OCI-LY7 (cell line): Measurements from ENCODE around the gene PGAP3. TPM values are rescaled to one million over a fixed set of nuclear protein-coding genes. Genes with fewer than 3 reads are reported as not detected.

Experiments
- BruUV-seq: library from RNA; stranded (reverse); fragments of 400-500 nt; replicated peaks from 2 replicates; lab custom pipeline; 2021; lab: Mats Ljungman, UMichigan
- CTCF ChIA-PET: fragments of 300-600 bp; sonication (Branson Sonifier 250); formaldehyde crosslinking; loops from one replicate; lab custom pipeline; 2022; ENCODE audit warnings: antibody characterized with exemption; ENCODE audit not compliant: unreplicated experiment; lab: Charles Lee
- POLR2A ChIA-PET: fragments of 300-600 bp; sonication (Branson Sonifier 250); formaldehyde crosslinking; loops from one replicate; lab custom pipeline; 2022; ENCODE audit warnings: antibody characterized with exemption; lab: Charles Lee
- DNase-seq: peaks from one replicate; pipeline ENCODE4 v3.0.0-alpha.2; 2015; ENCODE audit warnings: low spot score
- H2AFZ ChIP-seq: fragments of 200-600 bp; sonication (generic), shearing (Covaris generic); 2 replicates; pipeline ENCODE4 v1.6.1; 2014; ENCODE audit warnings: mild to moderate bottlenecking, antibody characterized with exemption, low read length, moderate library complexity
- H3K27ac ChIP-seq: fragments of 200-600 bp; sonication (generic); 2 replicates; pipeline ENCODE4 v1.5.1; 2014; ENCODE audit warnings: mixed run types, low read depth, mild to moderate bottlenecking, moderate library complexity, low read length, inconsistent platforms; ENCODE audit not compliant: poor library complexity, severe bottlenecking
- H3K36me3 ChIP-seq: fragments of 200-600 bp; sonication (generic); 2 replicates; pipeline ENCODE4 v1.6.1; 2014; ENCODE audit warnings: mild to moderate bottlenecking, antibody characterized with exemption, low read length, moderate library complexity, mixed read lengths; ENCODE audit not compliant: insufficient read depth
- H3K4me1 ChIP-seq: fragments of 200-600 bp; sonication (generic); 2 replicates; pipeline ENCODE4 v1.5.1; 2014; ENCODE audit warnings: mild to moderate bottlenecking, low read length; ENCODE audit not compliant: insufficient read depth, poor library complexity, severe bottlenecking
- H3K4me2 ChIP-seq: fragments of 200-600 bp; sonication (generic); 2 replicates; pipeline ENCODE4 v1.6.1; 2014; ENCODE audit warnings: mild to moderate bottlenecking, low read length
- H3K4me3 ChIP-seq: fragments of 200-600 bp; sonication (generic); 2 replicates; pipeline ENCODE4 v1.5.1; 2014; ENCODE audit warnings: mild to moderate bottlenecking, low read depth, low read length; ENCODE audit not compliant: poor library complexity, severe bottlenecking
- H3K79me2 ChIP-seq: fragments of 200-600 bp; sonication (generic); 2 replicates; pipeline ENCODE4 v1.6.1; 2016; ENCODE audit warnings: low read depth, mild to moderate bottlenecking, low read length, moderate library complexity, mixed read lengths; ENCODE audit not compliant: insufficient read depth
- H3K9me2 ChIP-seq: fragments of 200-600 bp; sonication (generic); 2 replicates; pipeline ENCODE4 v1.6.1; 2016; ENCODE audit warnings: mild to moderate bottlenecking, low read length, mixed read lengths; ENCODE audit not compliant: insufficient read depth
- H3K9me3 ChIP-seq: fragments of 200-600 bp; sonication (generic); 2 replicates; pipeline ENCODE4 v1.6.1; 2014; ENCODE audit warnings: mild to moderate bottlenecking, mixed run types, low read length, mixed read lengths
- H4K20me1 ChIP-seq: fragments of 200-600 bp; sonication (generic); 2 replicates; pipeline ENCODE4 v1.6.1; 2014; ENCODE audit warnings: mild to moderate bottlenecking, antibody characterized with exemption, low read length, moderate library complexity, mixed read lengths; ENCODE audit not compliant: insufficient read depth
- EZH2phosphoT487 ChIP-seq: fragments of 200-600 bp; sonication (generic); IDR thresholded peaks from 2 replicates; pipeline ENCODE4 v1.6.1; 2018; ENCODE audit warnings: low read depth, borderline replicate concordance, mild to moderate bottlenecking, mixed run types, antibody characterized with exemption, low read length, moderate library complexity, mixed read lengths
- intact Hi-C: fragments of 100-400 bp; cut with micrococcal nuclease; formaldehyde crosslinking; loops from one replicate; pipeline ENCODE4 v1.10.0; 2022; ENCODE audit not compliant: unreplicated experiment
- total RNA-seq, 2 experiments: library from RNA; depleted of rRNA in 1 of 2; stranded (reverse); fragments of >200 nt in 1 of 2; shearing (Covaris generic) in 1 of 2; gene quantifications; 2 replicates each; pipeline ENCODE4 v1.2.3, GENCODE V29; 2014 to 2022
- TF ChIP-seq, protein P1 (sequence below): fragments of 200-600 bp; sonication (generic); conservative IDR thresholded peaks from 2 replicates; pipeline ENCODE4 v1.5.1; 2014; ENCODE audit warnings: mild to moderate bottlenecking, antibody characterized with exemption, low read length, moderate library complexity, mixed read lengths

The PGAP3 gene
- total RNA-seq, 2 experiments from 2014 or later, result 8.7 to 9.2 TPM

DNA sequence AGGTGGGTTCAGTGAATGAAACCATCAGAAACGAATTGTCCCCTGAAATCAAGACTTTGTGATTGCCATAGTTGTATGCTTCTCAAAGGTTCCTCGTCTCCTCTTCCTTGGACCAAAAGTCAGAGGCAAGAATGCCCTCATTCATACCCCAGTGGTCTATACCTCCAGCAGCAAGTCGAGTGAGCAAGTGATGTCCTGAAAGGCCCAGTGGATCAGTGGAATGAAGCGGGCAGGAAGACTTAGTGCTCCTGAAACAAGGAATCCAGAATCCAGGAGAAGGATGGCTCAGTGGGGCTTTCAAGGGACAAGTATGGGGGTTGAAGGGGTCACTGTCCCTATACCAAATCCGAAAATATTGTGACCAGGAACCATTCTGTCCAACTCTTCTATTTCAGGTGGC is 6.7 kb upstream of the PGAP3 start:
- Histone ChIP-seq H3K27ac (no peak overlapping the region), H3K36me3 (no peaks in the 10 kb centered on the region), H3K9me3 (no peaks in the 10 kb centered on the region), H3K4me2 (no peak overlapping the region), H4K20me1 (no peaks in the 10 kb centered on the region), H3K4me1 (no peaks in the 10 kb centered on the region), H3K4me3 (no peak overlapping the region), H2AFZ (no peak overlapping the region), H3K9me2 (no peaks in the 10 kb centered on the region), H3K79me2 (no peaks in the 10 kb centered on the region)
- intact Hi-C loops, result no loop called here
- no peak for TF ChIP-seq EZH2phosphoT487
- TF ChIP-seq, protein P1, sequence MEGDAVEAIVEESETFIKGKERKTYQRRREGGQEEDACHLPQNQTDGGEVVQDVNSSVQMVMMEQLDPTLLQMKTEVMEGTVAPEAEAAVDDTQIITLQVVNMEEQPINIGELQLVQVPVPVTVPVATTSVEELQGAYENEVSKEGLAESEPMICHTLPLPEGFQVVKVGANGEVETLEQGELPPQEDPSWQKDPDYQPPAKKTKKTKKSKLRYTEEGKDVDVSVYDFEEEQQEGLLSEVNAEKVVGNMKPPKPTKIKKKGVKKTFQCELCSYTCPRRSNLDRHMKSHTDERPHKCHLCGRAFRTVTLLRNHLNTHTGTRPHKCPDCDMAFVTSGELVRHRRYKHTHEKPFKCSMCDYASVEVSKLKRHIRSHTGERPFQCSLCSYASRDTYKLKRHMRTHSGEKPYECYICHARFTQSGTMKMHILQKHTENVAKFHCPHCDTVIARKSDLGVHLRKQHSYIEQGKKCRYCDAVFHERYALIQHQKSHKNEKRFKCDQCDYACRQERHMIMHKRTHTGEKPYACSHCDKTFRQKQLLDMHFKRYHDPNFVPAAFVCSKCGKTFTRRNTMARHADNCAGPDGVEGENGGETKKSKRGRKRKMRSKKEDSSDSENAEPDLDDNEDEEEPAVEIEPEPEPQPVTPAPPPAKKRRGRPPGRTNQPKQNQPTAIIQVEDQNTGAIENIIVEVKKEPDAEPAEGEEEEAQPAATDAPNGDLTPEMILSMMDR, result no peak
- CTCF ChIA-PET, result no interaction called here
- DNase-seq, result no peak
- no TSS peak for BruUV-seq
- POLR2A ChIA-PET, result interaction anchor here (1.4 kb wide), 1 partner anchor 16 kb away, joined by 4 read pairs; no protein-coding TSS in a partner anchor

DNA sequence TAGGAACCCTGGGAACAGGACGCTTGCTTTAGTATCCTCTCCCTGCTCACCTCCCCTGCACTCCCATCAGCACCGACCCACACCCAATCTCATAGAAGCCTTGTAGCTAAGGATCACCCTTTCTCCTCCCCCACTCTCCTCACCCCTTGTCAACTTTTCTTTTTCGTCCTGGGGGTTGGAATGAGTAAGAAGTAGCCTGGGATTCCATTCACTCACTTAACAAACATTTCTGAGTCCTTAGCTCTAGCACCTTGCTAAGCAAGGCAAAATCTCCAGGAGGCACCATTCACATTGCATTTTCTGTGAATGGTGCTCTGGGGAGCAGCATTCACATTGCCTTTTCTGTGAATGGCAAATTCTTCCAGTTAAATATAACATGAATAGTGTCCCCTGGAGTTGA is 1.1 kb upstream of the PGAP3 start:
- Histone ChIP-seq H3K9me2 (no peaks in the 10 kb centered on the region), H3K9me3 (no peaks in the 10 kb centered on the region), H3K4me2 (peak overlapping the region; percentile 99), H4K20me1 (no peaks in the 10 kb centered on the region), H3K4me1 (peaks cover 17% of the 10 kb centered on the region), H3K27ac (no peak overlapping the region), H3K4me3 (peak overlapping the region; percentile 89), H3K79me2 (0 out of 2 replicates have a peak, but pooled peaks cover 10% of the 10 kb centered on the region), H2AFZ (peak overlapping the region; percentile 83; the same call in 1 of the 2 replicates), H3K36me3 (no peaks in the 10 kb centered on the region)
- no peak for TF ChIP-seq EZH2phosphoT487
- TF ChIP-seq, protein P1, result no peak
- CTCF ChIA-PET, result no interaction called here
- POLR2A ChIA-PET, result interaction anchor here (0.6 to 0.7 kb wide), 2 partner anchors 143 to 433 kb away, joined by 3 read pairs; no protein-coding TSS in a partner anchor
- DNase-seq, result no peak
- BruUV-seq, result no TSS peak
- intact Hi-C loops, result loop anchor here (5.0 kb wide), 1 partner anchor 63 kb away; no protein-coding TSS in a partner anchor

DNA sequence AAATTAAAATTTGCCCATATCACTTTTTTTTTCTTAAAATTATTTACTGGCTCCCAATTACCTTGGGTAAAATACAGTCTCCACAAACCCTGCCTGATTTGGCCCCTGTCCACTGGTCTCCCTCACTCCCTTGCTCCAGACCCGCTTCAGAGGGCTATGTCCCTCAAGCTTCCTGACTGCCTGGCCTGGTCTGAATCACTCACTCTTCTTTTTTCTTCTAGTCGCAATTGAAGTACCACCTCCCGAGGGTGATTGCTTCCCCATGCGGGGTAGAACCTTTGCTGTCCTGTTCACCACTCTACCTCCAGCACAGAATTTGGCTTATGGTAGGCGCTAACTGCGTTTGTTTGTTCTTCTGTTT is 598 bp upstream of the PGAP3 start:
- Histone ChIP-seq H3K9me2 (no peaks in the 10 kb centered on the region), H3K4me2 (peak overlapping the region; percentile 99), H3K4me1 (peaks cover 17% of the 10 kb centered on the region), H2AFZ (peak overlapping the region; percentile 83), H3K9me3 (no peaks in the 10 kb centered on the region), H4K20me1 (no peaks in the 10 kb centered on the region), H3K27ac (peak overlapping the region; percentile 91), H3K79me2 (0 out of 2 replicates have a peak, but pooled peaks cover 10% of the 10 kb centered on the region), H3K4me3 (peak overlapping the region; percentile 89), H3K36me3 (no peaks in the 10 kb centered on the region)
- ChIA-PET CTCF (interaction anchor here (1.0 kb wide), 2 partner anchors 17 to 34 kb away, joined by 4 to 5 read pairs; no protein-coding TSS in a partner anchor), POLR2A (interaction anchor here (0.6 to 1.3 kb wide), 5 partner anchors 13 to 178 kb away, joined by 3 to 5 read pairs (median 3); partner anchors contain the start of gene STARD3)
- intact Hi-C loops, result loop anchor here (5.0 kb wide), 1 partner anchor 64 kb away; no protein-coding TSS in a partner anchor
- TSS peak; percentile 97 for BruUV-seq
- DNase-seq, result no peak
- no peak for TF ChIP-seq EZH2phosphoT487
- TF ChIP-seq, protein P1, result no peak
